Mucosa of descending colon (tissue), 3 donors: Measurements from ENCODE around the gene PLB1. TPM values are rescaled to one million over a fixed set of nuclear protein-coding genes. Genes with fewer than 3 reads are reported as not detected.

Experiments used
- ATAC-seq: fragments of 200-7000 bp; cut with Tn5 transposase; one replicate; pipeline ENCODE4 v1.9.1; 2020; ENCODE audit warnings: mild to moderate bottlenecking, moderate library complexity
- DNase-seq, 3 donors: peaks; one replicate each; pipeline ENCODE4 v3.0.0-alpha.2; 2020
- H3K36me3 ChIP-seq: fragments of 200-600 bp; one replicate; pipeline ENCODE4 v1.8.0; 2021; ENCODE audit warnings: low read depth, mild to moderate bottlenecking
- H3K4me1 ChIP-seq: fragments of 200-600 bp; one replicate; pipeline ENCODE4 v1.8.0; 2021; ENCODE audit warnings: low read depth, mild to moderate bottlenecking
- H3K4me3 ChIP-seq: fragments of 200-600 bp; one replicate; pipeline ENCODE4 v1.8.0; 2021; ENCODE audit warnings: mild to moderate bottlenecking
- H3K9me3 ChIP-seq: fragments of 200-600 bp; one replicate; pipeline ENCODE4 v1.8.0; 2021; ENCODE audit warnings: mild to moderate bottlenecking
- intact Hi-C, 2 donors: fragments of 100-400 bp; cut with DNase I in 1 of 2; cut with micrococcal nuclease in 1 of 2; formaldehyde crosslinking; loops; one replicate each; pipeline versions ENCODE4 v1.11.0 to v1.11.1; 2022; cut with DNase I, micrococcal nuclease
- total RNA-seq, 3 donors: library from RNA; stranded (reverse); fragmentation: NEBNext Ultra II Directional in 2 of 3; extraction: Animal tissue kit (Norgen Biotek cat#: 25700) in 2 of 3; gene quantifications; one replicate each; pipeline versions ENCODE4 v1.2.1 to v1.2.4, GENCODE V29; 2021 to 2023
- TF ChIP-seq, protein P1 (sequence below): fragments of 200-600 bp; IDR thresholded peaks from one replicate; pipeline ENCODE4 v1.8.0; 2022; ENCODE audit warnings: antibody characterized with exemption, mild to moderate bottlenecking
- donor health status: DM: no; HTN: no; CAD: no; lungs with moderate emphysema.
- donor health status: DM: no; HTN: no; CAD: no.
- donor health status: DM: no; HTN: yes; CAD: no.

The PLB1 gene
- total RNA-seq, 3 donors from 2014 or later, result 2.4 to 4.9 (median 3.6) TPM

DNA sequence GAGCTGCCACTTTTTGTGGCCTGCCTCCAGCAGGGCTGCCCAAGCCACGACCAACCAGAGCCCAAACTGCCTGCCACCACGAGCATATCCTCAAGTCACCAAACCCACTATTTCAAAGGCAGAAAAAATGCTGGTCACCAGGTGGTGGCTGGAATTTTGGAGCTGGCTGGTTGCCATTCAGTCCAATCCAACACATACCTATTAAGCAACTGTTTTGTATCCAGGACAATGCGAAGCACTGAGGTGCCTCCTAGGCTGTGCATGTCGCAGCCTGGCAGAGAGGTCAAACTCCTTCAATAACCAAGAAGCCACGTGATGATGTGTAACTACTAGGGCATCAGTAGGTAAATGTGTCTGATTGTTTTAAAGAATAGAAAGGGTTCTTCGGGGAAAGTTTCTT lies 147.5 kb downstream of the PLB1 start:
- no peaks in the 10 kb centered on the region for H3K36me3 ChIP-seq
- H3K4me3 ChIP-seq, result no peak overlapping the region
- intact Hi-C loops, result no loop called here
- TF ChIP-seq, protein P1, sequence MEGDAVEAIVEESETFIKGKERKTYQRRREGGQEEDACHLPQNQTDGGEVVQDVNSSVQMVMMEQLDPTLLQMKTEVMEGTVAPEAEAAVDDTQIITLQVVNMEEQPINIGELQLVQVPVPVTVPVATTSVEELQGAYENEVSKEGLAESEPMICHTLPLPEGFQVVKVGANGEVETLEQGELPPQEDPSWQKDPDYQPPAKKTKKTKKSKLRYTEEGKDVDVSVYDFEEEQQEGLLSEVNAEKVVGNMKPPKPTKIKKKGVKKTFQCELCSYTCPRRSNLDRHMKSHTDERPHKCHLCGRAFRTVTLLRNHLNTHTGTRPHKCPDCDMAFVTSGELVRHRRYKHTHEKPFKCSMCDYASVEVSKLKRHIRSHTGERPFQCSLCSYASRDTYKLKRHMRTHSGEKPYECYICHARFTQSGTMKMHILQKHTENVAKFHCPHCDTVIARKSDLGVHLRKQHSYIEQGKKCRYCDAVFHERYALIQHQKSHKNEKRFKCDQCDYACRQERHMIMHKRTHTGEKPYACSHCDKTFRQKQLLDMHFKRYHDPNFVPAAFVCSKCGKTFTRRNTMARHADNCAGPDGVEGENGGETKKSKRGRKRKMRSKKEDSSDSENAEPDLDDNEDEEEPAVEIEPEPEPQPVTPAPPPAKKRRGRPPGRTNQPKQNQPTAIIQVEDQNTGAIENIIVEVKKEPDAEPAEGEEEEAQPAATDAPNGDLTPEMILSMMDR, result no peak
- ATAC-seq (peak; percentile 17), DNase-seq (peak in 1 of 3 donors; percentile 31)
- peaks cover 17% of the 10 kb centered on the region for H3K4me1 ChIP-seq
- H3K9me3 ChIP-seq, result no peaks in the 10 kb centered on the region

- ATAC-seq (peak; percentile 71), DNase-seq (peak in 1 of 3 donors; percentile 49)
- intact Hi-C loops, result no loop called here
Observed at GRCh38 chr2:28643911-28644334, 148.1 kb downstream of the PLB1 start.

GRCh38 chr2:28644760-28645159 lies 148.9 kb downstream of the PLB1 start:
- H3K4me3 ChIP-seq, result no peak overlapping the region
- H3K36me3 ChIP-seq, result no peaks in the 10 kb centered on the region
- intact Hi-C loops, result no loop called here
- TF ChIP-seq, protein P1, result no peak
- no peak for DNase-seq
- H3K9me3 ChIP-seq, result no peaks in the 10 kb centered on the region
- H3K4me1 ChIP-seq, result peaks cover 17% of the 10 kb centered on the region
- ATAC-seq, result no peak

More at GRCh38 chr2:28643911-28644334, 148.1 kb downstream of the PLB1 start:
- no peak overlapping the region for H3K4me3 ChIP-seq
- TF ChIP-seq, protein P1, result no peak
- no peaks in the 10 kb centered on the region for H3K36me3 ChIP-seq
- H3K9me3 ChIP-seq, result no peaks in the 10 kb centered on the region
- H3K4me1 ChIP-seq, result peaks cover 17% of the 10 kb centered on the region

DNA sequence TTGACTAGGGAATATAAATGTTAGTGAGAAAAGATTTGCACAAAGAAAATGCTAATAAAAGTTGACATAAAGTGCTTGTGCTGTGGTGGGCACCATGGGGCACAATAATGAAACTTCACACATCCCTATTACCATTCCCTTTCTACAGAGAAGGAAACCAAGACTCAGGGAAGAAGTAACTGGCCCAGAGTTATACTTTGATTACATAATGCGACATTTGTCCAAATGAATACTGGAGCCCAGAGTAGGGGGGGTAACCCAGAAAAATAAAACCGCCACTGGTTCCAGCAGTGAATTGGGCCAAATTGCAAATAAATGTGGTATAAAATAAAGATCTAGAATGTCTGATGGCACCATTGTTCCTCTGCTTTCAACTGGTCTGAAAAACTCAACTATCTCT lies 149.7 kb downstream of the PLB1 start:
- TF ChIP-seq, protein P1, result no peak
- no peak for ATAC-seq
- Histone ChIP-seq H3K4me1 (peaks cover 16% of the 10 kb centered on the region), H3K36me3 (no peaks in the 10 kb centered on the region), H3K4me3 (no peak overlapping the region), H3K9me3 (no peaks in the 10 kb centered on the region)
- no peak for DNase-seq
- intact Hi-C loops, result no loop called here

DNA sequence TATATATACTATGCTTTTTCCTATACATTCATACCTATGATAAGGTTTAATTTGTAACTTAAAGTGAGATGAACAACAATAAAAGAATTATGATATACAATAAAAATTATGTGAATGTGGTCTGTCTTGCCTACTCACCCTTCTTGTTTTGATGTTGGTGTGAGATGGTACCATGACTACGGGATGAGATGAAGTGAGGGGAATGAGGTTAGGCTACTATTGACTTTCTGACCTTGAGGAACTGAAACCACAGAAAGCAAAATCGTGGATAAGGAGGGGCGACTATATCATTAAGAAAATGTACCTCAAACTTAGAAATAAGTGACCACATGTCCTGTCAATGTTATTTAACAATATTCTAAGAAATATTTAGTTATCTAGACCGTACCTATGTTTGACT lies 151.8 kb downstream of the PLB1 start:
- TF ChIP-seq, protein P1, result no peak
- H3K4me3 ChIP-seq, result no peak overlapping the region
- ATAC-seq (peak; percentile 84), DNase-seq (no peak)
- intact Hi-C loops, result no loop called here
- H3K36me3 ChIP-seq, result no peaks in the 10 kb centered on the region
- peaks cover 18% of the 10 kb centered on the region for H3K4me1 ChIP-seq
- H3K9me3 ChIP-seq, result no peaks in the 10 kb centered on the region

GRCh38 chr2:28648147-28648546 lies 152.3 kb downstream of the PLB1 start:
- Histone ChIP-seq H3K4me1 (peaks cover 20% of the 10 kb centered on the region), H3K36me3 (no peaks in the 10 kb centered on the region), H3K4me3 (no peak overlapping the region), H3K9me3 (no peaks in the 10 kb centered on the region)
- TF ChIP-seq, protein P1, result no peak
- peak; percentile 26 for ATAC-seq
- DNase-seq, result peak in 1 of 3 donors; percentile 17
- intact Hi-C loops, result no loop called here
